Testis (tissue), 2 donors: ENCODE results near the gene RYR3.

ENCODE experiments used
- CTCF ChIP-seq, 3 experiments: fragments of 450-650 bp in 2 of 3; fragments of 200-600 bp in 1 of 3; sonication (generic) in 1 of 3; IDR thresholded peaks; one replicate each; pipeline ENCODE4 v1.5.1; 2016 to 2019; ENCODE audit warnings: antibody characterized with exemption in 3 of 3, mild to moderate bottlenecking in 2 of 3, moderate library complexity in 1 of 3
- POLR2A ChIP-seq: fragments of 450-650 bp; IDR thresholded peaks from one replicate; pipeline ENCODE4 v1.6.1; 2017; ENCODE audit warnings: antibody characterized with exemption, mild to moderate bottlenecking, moderate library complexity

- TF ChIP-seq CTCF (IDR thresholded peaks at IDR 0.05): no peak
- TF ChIP-seq POLR2A: no peak
Observed at GRCh38 chr15:33277689-33278088, 33.1 kb upstream of the RYR3 start.
